B cell (primary cell): ENCODE results near the gene MST1. TPM values are rescaled to one million over a fixed set of nuclear protein-coding genes. Genes with fewer than 3 reads are reported as not detected.

Experiments
- ATAC-seq: fragments of 200-7000 bp; cut with Tn5 transposase; one replicate; pipeline ENCODE4 v1.10.0; 2021; ENCODE audit warnings: low read depth, mild to moderate bottlenecking, moderate number of reproducible peaks, moderate library complexity
- CTCF ChIA-PET: fragments of 350-600 bp; sonication (Branson Sonifier 250); formaldehyde crosslinking; loops from one replicate; lab custom pipeline; 2021; ENCODE audit warnings: antibody characterized with exemption, inconsistent platforms; lab: Charles Lee
- POLR2A ChIA-PET: fragments of 350-600 bp; sonication (Branson Sonifier 250); formaldehyde crosslinking; loops from one replicate; lab custom pipeline; 2021; ENCODE audit warnings: antibody characterized with exemption; lab: Charles Lee
- DNase-seq: peaks from one replicate; pipeline ENCODE4 v3.0.0; 2013
- H2AFZ ChIP-seq: 2 replicates; pipeline ENCODE4 v1.6.1; 2012; ENCODE audit warnings: mild to moderate bottlenecking, low read depth, low read length; ENCODE audit not compliant: insufficient read depth, poor library complexity, severe bottlenecking
- H3K27ac ChIP-seq, 2 donors: 1 replicate in 1 of 2; 2 replicates in 1 of 2; pipeline ENCODE4 v1.5.1; 2012 to 2013; ENCODE audit warnings: low read length in 2 of 2, mild to moderate bottlenecking in 2 of 2, moderate library complexity in 1 of 2
- H3K27me3 ChIP-seq, 4 experiments: fragments of 200-600 bp in 1 of 4; sonication (generic) in 1 of 4; replicated peaks in 1 of 4; 1 replicate in 2 of 4; 2 replicates in 2 of 4; pipeline versions ENCODE4 v1.6.1 to v1.7.0; 2013 to 2016; ENCODE audit warnings: low read length in 3 of 4, mild to moderate bottlenecking in 2 of 4, mixed read lengths in 1 of 4, moderate library complexity in 1 of 4; ENCODE audit not compliant: insufficient read depth in 4 of 4, control insufficient read depth in 3 of 4; ENCODE audit errors: control extremely low read depth in 1 of 4
- H3K36me3 ChIP-seq, 2 experiments: replicated peaks in 1 of 2; 1 replicate in 1 of 2; 2 replicates in 1 of 2; pipeline versions ENCODE4 v1.6.1 to v1.7.1; 2013; ENCODE audit warnings: low read length in 1 of 2; ENCODE audit not compliant: insufficient read depth in 2 of 2, control insufficient read depth in 1 of 2; ENCODE audit errors: control extremely low read depth in 1 of 2, extremely low read depth in 1 of 2
- H3K4me1 ChIP-seq, 2 donors: fragments of 200-600 bp in 1 of 2; sonication (generic) in 1 of 2; 1 replicate in 1 of 2; 2 replicates in 1 of 2; pipeline versions ENCODE4 v1.5.1 to v1.6.1; 2013 to 2017; ENCODE audit warnings: low read length in 2 of 2; ENCODE audit not compliant: control insufficient read depth in 2 of 2, insufficient read depth in 2 of 2
- H3K4me2 ChIP-seq: replicated peaks from 2 replicates; pipeline ENCODE3; 2012; ENCODE audit warnings: mild to moderate bottlenecking, low read depth, low read length; ENCODE audit not compliant: poor library complexity, severe bottlenecking
- H3K4me3 ChIP-seq, 5 experiments: fragments of 200-600 bp in 1 of 5; sonication (generic) in 1 of 5; 1 replicate in 3 of 5; 2 replicates in 2 of 5; pipeline versions ENCODE4 v1.5.1 to v1.7.0; 2011 to 2016; ENCODE audit warnings: low read length in 4 of 5, mild to moderate bottlenecking in 4 of 5, low read depth in 2 of 5, control low read depth in 1 of 5, moderate library complexity in 1 of 5; ENCODE audit not compliant: insufficient read depth in 1 of 5; ENCODE audit errors: control extremely low read depth in 1 of 5, extremely low read depth in 1 of 5
- H3K79me2 ChIP-seq: fragments of 200-600 bp; sonication (generic); one replicate; pipeline ENCODE4 v1.6.0; 2016; ENCODE audit warnings: low read length; ENCODE audit not compliant: control insufficient read depth, insufficient read depth
- H3K9ac ChIP-seq: fragments of 200-600 bp; sonication (generic); 2 replicates; pipeline ENCODE4 v1.6.1; 2017; ENCODE audit warnings: mild to moderate bottlenecking, low read length, moderate library complexity
- H3K9me3 ChIP-seq, 3 donors: one replicate each; pipeline versions ENCODE4 v1.6.1 to v1.7.1; 2013; ENCODE audit warnings: low read length in 2 of 3; ENCODE audit not compliant: control insufficient read depth in 2 of 3, insufficient read depth in 1 of 3; ENCODE audit errors: control extremely low read depth in 1 of 3
- H4K20me1 ChIP-seq: 2 replicates; pipeline ENCODE4 v1.6.0; 2012; ENCODE audit warnings: mild to moderate bottlenecking, low read length; ENCODE audit not compliant: insufficient read depth, control insufficient read depth, poor library complexity, severe bottlenecking
- H3K27ac Mint-ChIP-seq: one replicate; pipeline ENCODE4 v1.8.0; 2021; ENCODE audit warnings: mixed read lengths
- H3K27me3 Mint-ChIP-seq: one replicate; pipeline ENCODE4 v1.8.0; 2021; ENCODE audit warnings: mixed read lengths
- H3K4me1 Mint-ChIP-seq: one replicate; pipeline ENCODE4 v1.8.0; 2021; ENCODE audit warnings: mixed read lengths
- H3K4me3 Mint-ChIP-seq: one replicate; pipeline ENCODE4 v1.8.0; 2021; ENCODE audit warnings: mixed read lengths
- H3K9me3 Mint-ChIP-seq: one replicate; pipeline ENCODE4 v1.8.0; 2022; ENCODE audit warnings: mixed read lengths; ENCODE audit not compliant: insufficient read depth
- CTCF ChIP-seq: fragments of 200-600 bp; IDR thresholded peaks from one replicate; pipeline ENCODE4 v1.8.0; 2022; ENCODE audit warnings: antibody characterized with exemption, mild to moderate bottlenecking
- EZH2 ChIP-seq: IDR thresholded peaks from 2 replicates; pipeline ENCODE4 v1.6.1; 2012; ENCODE audit warnings: borderline replicate concordance, low read depth, mild to moderate bottlenecking, moderate library complexity, low read length; ENCODE audit not compliant: insufficient read depth, poor library complexity, severe bottlenecking
- WGBS: methylation state at CpG from one replicate; pipeline ENCODE4 v1.1.5; 2013; ENCODE audit warnings: missing lambda C conversion rate; ENCODE audit not compliant: insufficient coverage; 5-methylcytosine and 5-hydroxymethylcytosine counted together
- intact Hi-C: fragments of 100-400 bp; cut with micrococcal nuclease; formaldehyde crosslinking; loops from one replicate; pipeline ENCODE4 v1.10.0; 2022
- polyA plus RNA-seq: library from polyadenylated mRNA; depleted of rRNA; stranded (reverse); fragments of >200 nt; gene quantifications from 2 replicates; pipeline ENCODE4 v1.2.3, GENCODE V29; 2012
- total RNA-seq, 2 donors: library from RNA; stranded (reverse); fragments of 120-200 nt in 1 of 2; gene quantifications; 1 replicate in 1 of 2; 2 replicates in 1 of 2; pipeline versions ENCODE4 v1.2.3 to v1.2.4, GENCODE V29; 2013 to 2022

MST1 gene
- total and polyA plus RNA-seq, 2 donors (not counting 1 experiment from before 2014, with no cell fraction given), result 14.5 to 26.4 TPM

- no peak for ATAC-seq
- H3K4me2 ChIP-seq, result no peak overlapping the region
- Mint-ChIP-seq H3K9me3 (no peaks in the 10 kb centered on the region), H3K27me3 (no peaks in the 10 kb centered on the region), H3K27ac (no peak overlapping the region), H3K4me1 (no peaks in the 10 kb centered on the region), H3K4me3 (no peak overlapping the region)
- CTCF ChIA-PET, result interaction anchor here (0.7 kb wide), 1 partner anchor 24 kb away, joined by 3 read pairs; no protein-coding TSS in a partner anchor
- peaks cover 6 to 61% of the 10 kb centered on the region in 2 experiments for H3K36me3 ChIP-seq
- no peak overlapping the region for H3K27ac ChIP-seq
- no peaks in the 10 kb centered on the region for H3K27me3 ChIP-seq
- H3K9ac ChIP-seq, result no peak overlapping the region
- no peaks in the 10 kb centered on the region for H3K4me1 ChIP-seq
- H3K9me3 ChIP-seq, result no peaks in the 10 kb centered on the region
- H2AFZ ChIP-seq, result no peak overlapping the region
- no peak for TF ChIP-seq CTCF
- no peak for TF ChIP-seq EZH2
- DNase-seq, result no peak
- intact Hi-C loops, result no loop called here
- H4K20me1 ChIP-seq, result no peaks in the 10 kb centered on the region
- no peak overlapping the region for H3K4me3 ChIP-seq
- WGBS, result no CpG with 5 or more reads among the region's 1 CpG
- POLR2A ChIA-PET, result interaction anchor here (0.6 kb wide), 1 partner anchor 639 kb away, joined by 5 read pairs; no protein-coding TSS in a partner anchor
- H3K79me2 ChIP-seq, result peaks cover 9% of the 10 kb centered on the region
Observed at GRCh38 chr3:49733551-49733950, 44.3 kb upstream of the MST1 start.

- ATAC-seq, result no peak
- Histone ChIP-seq H3K79me2 (peaks cover 4% of the 10 kb centered on the region), H3K9me3 (no peaks in the 10 kb centered on the region), H3K4me2 (no peak overlapping the region), H3K9ac (no peak overlapping the region), H3K27me3 (no peaks in the 10 kb centered on the region), H3K36me3 (peaks cover 6 to 56% of the 10 kb centered on the region in 2 experiments), H4K20me1 (no peaks in the 10 kb centered on the region), H3K4me3 (no peak overlapping the region), H3K4me1 (peaks cover 0 to 3% of the 10 kb centered on the region in 2 donors), H3K27ac (no peak overlapping the region), H2AFZ (no peak overlapping the region)
- ChIA-PET CTCF (no interaction called here), POLR2A (no interaction called here)
- no peaks in the 10 kb centered on the region for H3K9me3 Mint-ChIP-seq
- 94% methylated on average over 10 of the region's 11 CpGs for WGBS
- H3K4me1 Mint-ChIP-seq, result peaks cover 2% of the 10 kb centered on the region
- intact Hi-C loops, result no loop called here
- TF ChIP-seq CTCF (no peak), EZH2 (no peak)
- H3K27me3 Mint-ChIP-seq, result no peaks in the 10 kb centered on the region
- H3K4me3 Mint-ChIP-seq, result no peak overlapping the region
- no peak for DNase-seq
- no peak overlapping the region for H3K27ac Mint-ChIP-seq
Observed at GRCh38 chr3:49732597-49732996, 43.3 kb upstream of the MST1 start.
